SU-DHL-6 (cell line): ENCODE results near the gene RAP1GAP2.

Source experiments
- EZH2phosphoT487 ChIP-seq: fragments of 200-600 bp; sonication (generic), shearing (Covaris generic); conservative IDR thresholded peaks from 2 replicates; pipeline ENCODE4 v1.6.1; 2018; ENCODE audit warnings: mild to moderate bottlenecking, antibody characterized with exemption, low read length, moderate library complexity, mixed read lengths
- TF ChIP-seq, protein P1 (sequence below): fragments of 200-600 bp; sonication (generic); IDR thresholded peaks from one replicate; pipeline ENCODE4 v1.5.1; 2017; ENCODE audit warnings: antibody characterized with exemption, mild to moderate bottlenecking, low read length, moderate library complexity; ENCODE audit not compliant: insufficient read depth, poor library complexity, severe bottlenecking

DNA sequence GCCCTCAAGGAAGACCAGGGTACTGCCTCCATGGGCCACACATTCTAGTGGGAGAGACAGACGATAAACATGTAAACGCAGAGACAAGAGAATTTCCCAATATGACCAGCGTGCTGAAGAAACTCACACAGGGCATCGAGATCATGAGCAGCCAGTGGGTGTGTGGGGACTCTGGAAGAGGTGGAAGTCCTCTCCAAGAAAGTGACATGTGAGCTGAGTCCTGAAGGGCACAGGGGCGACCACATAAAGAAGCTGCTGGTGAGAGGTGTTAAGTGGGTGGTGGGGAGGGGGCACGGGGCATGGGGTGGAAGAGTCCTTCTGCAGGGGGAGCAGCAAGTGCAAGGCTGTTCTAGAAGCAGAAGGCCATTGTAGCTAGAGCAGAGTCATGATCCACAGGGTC lies 21.0 kb upstream of the RAP1GAP2 start:
- TF ChIP-seq, protein P1, sequence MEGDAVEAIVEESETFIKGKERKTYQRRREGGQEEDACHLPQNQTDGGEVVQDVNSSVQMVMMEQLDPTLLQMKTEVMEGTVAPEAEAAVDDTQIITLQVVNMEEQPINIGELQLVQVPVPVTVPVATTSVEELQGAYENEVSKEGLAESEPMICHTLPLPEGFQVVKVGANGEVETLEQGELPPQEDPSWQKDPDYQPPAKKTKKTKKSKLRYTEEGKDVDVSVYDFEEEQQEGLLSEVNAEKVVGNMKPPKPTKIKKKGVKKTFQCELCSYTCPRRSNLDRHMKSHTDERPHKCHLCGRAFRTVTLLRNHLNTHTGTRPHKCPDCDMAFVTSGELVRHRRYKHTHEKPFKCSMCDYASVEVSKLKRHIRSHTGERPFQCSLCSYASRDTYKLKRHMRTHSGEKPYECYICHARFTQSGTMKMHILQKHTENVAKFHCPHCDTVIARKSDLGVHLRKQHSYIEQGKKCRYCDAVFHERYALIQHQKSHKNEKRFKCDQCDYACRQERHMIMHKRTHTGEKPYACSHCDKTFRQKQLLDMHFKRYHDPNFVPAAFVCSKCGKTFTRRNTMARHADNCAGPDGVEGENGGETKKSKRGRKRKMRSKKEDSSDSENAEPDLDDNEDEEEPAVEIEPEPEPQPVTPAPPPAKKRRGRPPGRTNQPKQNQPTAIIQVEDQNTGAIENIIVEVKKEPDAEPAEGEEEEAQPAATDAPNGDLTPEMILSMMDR = no peak
- TF ChIP-seq EZH2phosphoT487 = no peak
